Loucy (cell line): ENCODE data around the gene WNT4.

Experiments used
- CTCF ChIP-seq: fragments of 200-600 bp; sonication (generic); conservative IDR thresholded peaks from 2 replicates; pipeline ENCODE4 v1.5.1; 2014; ENCODE audit warnings: mild to moderate bottlenecking, antibody characterized with exemption, low read length
- EZH2phosphoT487 ChIP-seq: fragments of 200-600 bp; IDR thresholded peaks from 2 replicates; pipeline ENCODE4 v1.6.1; 2018; ENCODE audit warnings: antibody characterized with exemption, mild to moderate bottlenecking, moderate library complexity, borderline replicate concordance

- no peak for TF ChIP-seq CTCF
- no peak for TF ChIP-seq EZH2phosphoT487
Measured at GRCh38 chr1:22186311-22186710, 43.4 kb upstream of the WNT4 start.
